Stimulated activated CD4-positive, alpha-beta T cell treated with anti-CD3 and anti-CD28 coated beads, Interleukin-1b, Interleukin-23, amount 100 ng/mL, for 1 hour (primary cell): ENCODE data around the gene ACER2.
"Not testable (repeated sequence)": the region's sequence is repeated elsewhere in the genome, so short reads cannot be mapped to it uniquely, and the experiment has no call there.

ENCODE experiments used
- DNase-seq, 2 donors: peaks; one replicate each; pipeline ENCODE4 v3.0.0-alpha.2; 2020; ENCODE audit warnings: low read depth in 2 of 2

Gene ACER2

GRCh38 chr9:19409401-19410194 lies 789 bp downstream of the ACER2 start:
- DNase-seq: no peak

- no peak for DNase-seq
These were observed 1.3 kb downstream of the ACER2 start for GRCh38 chr9:19410195-19410503.

DNA sequence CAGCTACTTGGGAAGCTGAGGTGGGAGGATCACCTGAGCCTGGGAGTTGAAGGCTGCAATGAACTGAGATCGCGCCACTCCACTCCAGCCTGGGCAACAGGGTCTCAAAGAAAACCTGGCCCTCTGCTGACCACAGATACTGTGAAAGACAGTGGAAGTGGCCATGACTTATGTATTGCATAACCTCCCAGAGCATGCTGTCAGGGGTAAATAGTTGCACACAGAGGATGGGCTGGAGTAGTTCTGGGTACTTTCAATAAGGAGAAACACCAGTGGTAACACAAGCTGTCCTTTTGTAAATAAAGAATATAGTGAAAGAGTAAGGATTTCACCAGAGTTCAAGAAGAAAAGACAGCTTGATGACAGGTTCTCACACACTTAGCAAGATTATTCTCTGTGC lies 1.8 kb downstream of the ACER2 start:
- no peak for DNase-seq

DNA sequence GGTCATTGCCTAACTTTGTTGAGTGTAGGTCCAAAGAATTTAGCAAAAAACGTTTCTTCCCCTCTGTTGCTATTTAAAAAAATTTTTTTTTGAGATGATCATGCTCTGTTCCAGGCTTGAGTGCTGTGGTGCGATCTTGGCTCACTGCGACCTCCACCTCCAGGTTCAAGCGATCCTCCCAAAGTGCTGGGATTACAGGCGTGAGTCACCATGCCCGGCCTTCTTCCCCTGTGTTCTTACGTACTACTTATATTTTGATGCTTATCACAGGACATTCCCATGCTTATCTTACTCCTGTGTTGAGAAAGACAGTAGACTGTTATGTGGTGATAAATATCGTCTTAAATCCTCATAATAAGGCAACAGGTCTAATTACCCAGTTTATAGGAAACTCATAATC lies 2.5 kb downstream of the ACER2 start:
- no peak for DNase-seq

DNA sequence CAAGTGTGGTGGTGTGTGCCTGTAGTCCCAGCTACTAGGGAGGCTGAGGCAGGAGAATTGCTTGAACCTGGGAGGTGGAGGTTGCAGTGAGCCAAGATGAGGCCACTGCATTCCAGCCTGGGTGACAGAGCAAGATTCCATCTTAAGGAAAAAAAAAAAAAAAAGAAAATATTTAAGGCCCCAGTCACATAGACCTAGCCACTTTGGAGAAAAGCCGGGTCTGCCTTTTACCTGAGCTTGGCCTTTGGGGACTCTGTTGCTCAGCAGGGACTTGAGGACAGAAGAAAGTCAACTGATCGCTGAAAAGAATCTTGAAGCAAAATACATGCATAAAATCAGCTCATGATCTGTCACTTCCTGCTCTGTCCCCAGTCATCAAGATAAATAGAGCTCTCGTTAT lies 4.6 kb downstream of the ACER2 start:
- DNase-seq: not testable (repeated sequence)

GRCh38 chr9:19416143-19416542 lies 7.3 kb downstream of the ACER2 start:
- DNase-seq: no peak

DNA sequence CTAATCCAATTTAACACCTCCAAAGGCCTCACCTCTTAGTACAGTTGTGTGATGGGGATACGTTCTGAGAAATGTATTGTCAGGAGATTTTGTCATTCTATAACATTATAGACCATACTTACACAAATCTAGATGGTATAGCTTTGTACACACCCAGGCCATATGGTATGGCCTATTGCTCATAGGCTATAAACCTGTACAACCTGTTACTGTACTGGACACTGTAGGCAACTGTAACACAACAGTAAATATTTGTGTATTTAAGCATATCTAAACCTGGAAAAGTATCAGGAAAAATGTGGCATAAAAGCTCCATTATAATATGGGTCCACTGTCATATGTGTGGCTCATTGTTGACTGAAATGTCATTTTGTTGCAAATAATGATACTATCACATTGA lies 12.1 kb downstream of the ACER2 start:
- no peak for DNase-seq

GRCh38 chr9:19423163-19423562 lies 14.4 kb downstream of the ACER2 start:
- DNase-seq: no peak

DNA sequence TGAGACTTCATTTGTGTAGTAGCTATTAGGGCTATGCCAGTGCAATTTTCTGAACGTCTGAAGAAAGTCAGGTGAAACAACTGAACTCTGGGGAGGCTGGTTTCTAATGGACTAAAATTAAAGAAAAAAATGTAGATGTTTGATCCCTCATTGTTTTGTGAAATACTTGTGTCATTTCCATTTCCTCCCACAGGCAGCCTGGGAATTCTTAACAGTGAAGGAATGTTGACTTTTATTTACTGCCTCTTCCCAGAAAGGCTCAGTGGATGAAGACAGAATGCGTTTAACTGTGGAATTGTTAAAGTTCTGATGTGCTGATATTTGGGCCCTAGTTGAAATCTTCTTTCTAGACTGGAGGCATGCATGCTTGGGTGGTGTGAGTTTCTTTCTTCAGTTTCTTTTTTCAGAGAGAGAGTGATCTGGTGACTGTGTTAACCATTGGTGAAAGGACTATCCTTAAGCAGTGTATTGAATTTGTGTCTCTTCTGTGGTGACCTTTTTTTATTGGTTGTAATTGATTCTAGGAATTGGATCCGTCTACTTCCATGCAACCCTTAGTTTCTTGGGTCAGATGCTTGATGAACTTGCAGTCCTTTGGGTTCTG lies 15.5 kb downstream of the ACER2 start:
- DNase-seq: no peak

- no peak for DNase-seq
These were observed 20.8 kb downstream of the ACER2 start for GRCh38 chr9:19429595-19429994.

DNA sequence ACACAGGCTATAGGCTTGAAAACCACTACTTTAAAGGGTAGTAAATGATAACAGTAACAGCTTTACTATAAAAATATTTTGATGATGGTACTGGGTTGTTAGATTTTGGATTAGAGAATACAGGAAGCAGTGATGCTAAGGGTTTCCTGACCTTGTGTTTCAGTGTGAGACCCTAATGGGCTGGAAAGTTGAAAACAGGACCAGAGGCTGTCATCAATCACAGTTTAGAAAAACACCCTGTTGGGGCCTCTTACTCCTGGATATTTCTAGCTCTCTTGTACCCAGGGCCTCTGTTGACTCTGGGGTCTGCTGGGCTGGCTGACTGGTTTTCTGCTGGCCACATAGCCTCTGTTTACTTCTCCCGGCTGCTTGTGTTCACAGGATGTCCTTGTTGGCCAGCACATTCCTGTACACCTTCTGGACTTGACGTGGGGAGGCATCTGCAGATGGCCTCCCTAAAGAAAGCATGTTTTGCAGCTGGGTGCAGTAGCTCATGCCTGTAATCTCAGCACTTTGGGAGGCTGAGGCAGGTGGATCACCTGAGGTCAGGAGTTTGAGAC lies 21.5 kb downstream of the ACER2 start:
- DNase-seq: no peak

DNA sequence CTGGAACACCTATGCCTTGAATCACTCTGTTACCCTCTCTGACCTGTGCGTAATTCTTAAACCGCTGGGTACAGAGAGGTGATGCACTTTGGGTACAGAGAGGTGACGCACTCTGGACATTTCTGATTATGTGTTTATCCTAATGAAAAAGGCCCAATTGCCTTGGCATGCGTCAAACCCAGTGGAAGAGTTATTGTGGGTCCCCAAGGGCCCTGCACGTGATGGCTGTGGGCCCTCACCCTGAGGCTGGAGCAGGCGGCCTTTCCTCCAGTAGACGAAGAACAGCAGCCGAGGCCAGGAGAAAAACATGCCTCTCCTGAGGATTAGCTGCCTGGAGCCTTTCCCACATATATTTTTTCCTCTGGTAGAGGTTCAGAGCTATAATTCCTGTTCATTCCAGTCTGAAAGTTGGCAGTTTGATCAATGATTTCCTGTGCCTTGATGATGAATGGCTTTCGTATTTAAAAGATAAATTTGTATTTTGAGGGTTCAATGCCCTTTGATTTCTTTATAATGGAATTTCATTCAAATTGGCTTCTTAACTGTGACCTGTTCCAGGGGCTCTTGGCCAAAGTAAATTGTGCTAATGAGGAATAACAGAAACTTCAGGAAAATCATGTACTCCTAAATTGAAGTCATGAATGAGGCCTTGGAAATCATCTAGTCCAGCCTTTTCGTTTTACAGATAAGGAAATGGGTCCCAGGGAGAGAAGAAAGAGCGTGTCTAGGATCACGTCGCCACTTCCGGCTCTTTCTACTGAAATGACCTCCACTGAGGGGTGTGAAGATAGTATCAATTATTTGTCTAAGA lies 22.8 kb downstream of the ACER2 start:
- DNase-seq: no peak

GRCh38 chr9:19432473-19432872 lies 23.7 kb downstream of the ACER2 start:
- DNase-seq: no peak

- DNase-seq: not testable (repeated sequence)
These were observed 24.9 kb downstream of the ACER2 start for GRCh38 chr9:19433729-19434128.

DNA sequence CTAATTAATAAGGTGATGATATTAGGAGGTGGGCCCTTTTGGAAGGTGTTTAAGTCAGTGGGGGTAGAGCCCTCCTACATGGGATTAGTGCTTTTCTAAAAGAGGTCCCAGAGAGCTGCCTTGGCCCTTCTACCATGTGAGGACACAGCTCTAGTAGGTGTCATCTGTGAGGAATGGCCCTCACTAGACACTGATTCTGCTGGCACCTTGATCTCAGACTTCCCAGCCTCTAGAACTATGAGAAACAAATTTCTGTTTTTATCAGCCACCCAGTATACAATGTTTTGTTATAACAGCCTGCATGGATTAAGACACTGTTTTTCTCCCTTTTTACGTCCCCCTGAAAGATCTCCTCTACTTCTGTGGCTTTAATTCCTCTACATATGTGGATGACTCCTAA lies 31.6 kb downstream of the ACER2 start:
- DNase-seq: no peak

- no peak for DNase-seq
These were observed 32.2 kb downstream of the ACER2 start for GRCh38 chr9:19440823-19441580.

- no peak for DNase-seq
These were observed 32.9 kb downstream of the ACER2 start for GRCh38 chr9:19441730-19442129.

DNA sequence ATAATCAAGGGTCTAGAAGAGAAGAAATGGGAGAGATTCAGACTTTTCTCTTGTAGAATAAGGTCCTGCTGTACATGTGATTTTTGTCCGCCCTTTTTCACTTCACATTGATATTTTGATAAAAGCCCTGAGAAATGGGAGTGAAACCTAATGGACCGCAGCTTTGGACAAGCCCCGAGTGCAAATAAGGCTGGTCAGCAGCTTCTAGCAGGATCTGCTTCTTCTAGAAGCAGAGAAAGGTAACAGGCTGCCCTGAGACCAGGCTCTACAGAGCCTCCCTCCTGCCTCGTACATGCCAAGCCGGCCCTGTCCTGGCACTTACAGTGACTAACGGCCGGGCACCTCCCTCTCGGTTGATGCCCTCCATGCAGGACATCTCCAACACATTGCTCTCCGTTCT lies 33.4 kb downstream of the ACER2 start:
- DNase-seq: no peak

DNA sequence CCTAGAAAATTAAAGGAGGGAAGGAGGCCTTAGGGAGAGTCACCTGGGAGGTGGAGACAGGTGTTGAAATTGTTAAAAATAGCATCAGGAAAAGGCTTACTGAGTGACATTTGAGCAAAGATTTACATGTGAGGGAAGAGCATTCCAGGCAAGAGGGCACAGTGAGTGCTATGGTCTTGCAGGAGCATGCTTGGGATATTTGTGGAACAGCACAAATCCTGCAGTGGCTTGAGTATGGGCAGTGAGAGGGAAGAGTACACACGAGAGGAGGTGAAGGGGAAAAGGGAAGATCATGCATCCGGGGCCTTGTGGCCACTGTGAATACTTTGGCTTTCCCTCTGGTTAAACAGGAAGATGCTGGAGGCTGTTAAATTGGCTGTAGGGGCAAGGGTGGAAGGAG lies 36.6 kb downstream of the ACER2 start:
- no peak for DNase-seq

GRCh38 chr9:19446361-19446861 lies 37.6 kb downstream of the ACER2 start:
- DNase-seq: no peak

DNA sequence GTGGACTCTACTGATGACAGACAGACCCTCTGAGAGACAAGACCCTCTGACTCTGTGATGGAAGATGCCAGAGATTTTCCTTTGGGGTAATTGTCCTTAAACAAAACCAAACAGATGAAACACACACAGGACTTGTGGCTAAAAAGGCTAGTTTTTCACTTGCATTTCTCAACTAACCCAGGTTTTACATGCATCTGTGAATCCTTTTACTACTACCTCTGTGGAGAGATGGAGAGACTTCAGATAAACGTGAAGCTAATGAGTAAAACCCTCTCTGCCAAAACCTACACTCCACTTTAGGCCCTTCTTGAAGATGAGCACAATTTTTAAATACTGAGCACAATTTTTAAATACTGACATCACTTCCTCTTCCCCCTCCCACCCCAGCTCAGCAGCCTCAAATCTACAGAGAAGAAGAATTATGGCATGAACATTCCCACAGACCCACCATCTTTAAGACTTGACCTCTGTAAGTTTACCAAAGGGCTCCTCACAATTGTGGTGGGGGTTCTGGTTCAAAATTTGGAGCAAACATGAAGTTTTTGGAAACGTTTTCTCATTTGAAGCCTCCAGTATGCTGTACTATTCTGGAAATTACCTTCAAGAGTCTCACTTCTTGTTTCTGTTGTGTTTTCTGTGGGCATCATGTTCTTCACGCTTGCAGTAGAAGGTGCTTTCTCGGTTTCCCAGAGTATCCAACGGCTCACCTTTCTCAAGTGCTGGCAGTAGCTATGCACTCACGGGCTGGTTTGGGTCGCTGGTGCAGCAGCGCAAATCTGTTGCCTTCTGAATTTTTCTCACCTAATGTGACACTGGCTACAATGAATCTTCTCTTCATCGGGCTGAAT lies 42.7 kb downstream of the ACER2 start:
- no peak for DNase-seq
